GM23248 (cell line): ENCODE measurements around the gene DAB2IP. TPM values are rescaled to one million over a fixed set of nuclear protein-coding genes. Genes with fewer than 3 reads are reported as not detected.
A peak's percentile ranks its signal among the peaks of the same experiment; 100 is the strongest.

ENCODE experiments used
- DNase-seq: peaks from one replicate; pipeline ENCODE4 v3.0.0-alpha.2; 2015
- H2AFZ ChIP-seq: fragments of 200-600 bp; sonication (generic); 2 replicates; pipeline ENCODE4 v1.6.1; 2016; ENCODE audit warnings: antibody characterized with exemption
- H3F3A ChIP-seq: fragments of 200-600 bp; sonication (generic); 2 replicates; pipeline ENCODE4 v1.6.1; 2016; ENCODE audit warnings: mild to moderate bottlenecking, antibody characterized with exemption, mixed run types; ENCODE audit not compliant: insufficient read depth
- H3K27ac ChIP-seq: fragments of 200-600 bp; sonication (generic); 2 replicates; pipeline ENCODE4 v1.5.1; 2016; ENCODE audit warnings: mild to moderate bottlenecking
- H3K27me3 ChIP-seq: fragments of 200-600 bp; sonication (generic); replicated peaks from 2 replicates; pipeline ENCODE4 v1.6.1; 2016; ENCODE audit warnings: mild to moderate bottlenecking; ENCODE audit not compliant: insufficient read depth
- H3K36me3 ChIP-seq: fragments of 200-600 bp; sonication (generic); 2 replicates; pipeline ENCODE4 v1.6.1; 2016; ENCODE audit warnings: low read depth, mild to moderate bottlenecking
- H3K4me1 ChIP-seq: fragments of 200-600 bp; sonication (generic); 2 replicates; pipeline ENCODE4 v1.6.1; 2016; ENCODE audit warnings: mild to moderate bottlenecking; ENCODE audit not compliant: insufficient read depth
- H3K4me2 ChIP-seq: fragments of 200-600 bp; sonication (generic); one replicate; pipeline ENCODE4 v1.6.1; 2016; ENCODE audit warnings: mild to moderate bottlenecking; ENCODE audit not compliant: unreplicated experiment
- H3K4me3 ChIP-seq: fragments of 200-600 bp; sonication (generic); 2 replicates; pipeline ENCODE4 v1.5.1; 2016; ENCODE audit warnings: mild to moderate bottlenecking
- H3K79me2 ChIP-seq: fragments of 200-600 bp; sonication (generic); 2 replicates; pipeline ENCODE4 v1.6.1; 2016; ENCODE audit warnings: mild to moderate bottlenecking; ENCODE audit not compliant: insufficient read depth
- H3K9ac ChIP-seq: fragments of 200-600 bp; sonication (generic); 2 replicates; pipeline ENCODE4 v1.6.1; 2016; ENCODE audit warnings: mild to moderate bottlenecking
- H3K9me2 ChIP-seq: fragments of 200-600 bp; sonication (generic); 2 replicates; pipeline ENCODE4 v1.6.1; 2016; ENCODE audit warnings: mixed run types, mild to moderate bottlenecking, moderate library complexity; ENCODE audit not compliant: insufficient read depth
- H3K9me3 ChIP-seq: fragments of 200-600 bp; sonication (generic); one replicate; pipeline ENCODE4 v1.6.1; 2017; ENCODE audit warnings: low read depth
- H4K20me1 ChIP-seq: fragments of 200-600 bp; sonication (generic); 2 replicates; pipeline ENCODE4 v1.6.0; 2016; ENCODE audit not compliant: insufficient read depth
- EZH2 ChIP-seq: fragments of 200-600 bp; sonication (generic); IDR thresholded peaks from 2 replicates; pipeline ENCODE4 v1.6.1; 2018; ENCODE audit warnings: antibody characterized with exemption, mild to moderate bottlenecking; ENCODE audit not compliant: insufficient read depth, poor library complexity, severe bottlenecking
- EZH2phosphoT487 ChIP-seq: fragments of 200-600 bp; sonication (generic); IDR thresholded peaks from 2 replicates; pipeline ENCODE4 v1.6.1; 2018; ENCODE audit warnings: antibody characterized with exemption, moderate library complexity, mild to moderate bottlenecking, low read depth; ENCODE audit not compliant: insufficient read depth
- WGBS, 2 experiments: methylation state at CpG; one replicate each; pipeline ENCODE4 v1.1.6; 2015 to 2017; ENCODE audit warnings: low lambda C conversion rate in 2 of 2, low coverage in 1 of 2; ENCODE audit errors: missing lambda C conversion rate in 2 of 2; 5-methylcytosine and 5-hydroxymethylcytosine counted together
- in situ Hi-C: fragments of 300-500 bp; cut with MboI; formaldehyde crosslinking; loops from 2 replicates; pipeline ENCODE4 v1.15.0; 2020
- polyA plus RNA-seq: library from polyadenylated mRNA; unstranded; fragments of >200 nt; fragmentation: Nextera tagmentation; extraction: Ambion mirVana; gene quantifications from 2 replicates; pipeline ENCODE4 v1.2.1, GENCODE V29; 2016
- total RNA-seq: library from RNA; depleted of rRNA; stranded (reverse); fragments of >200 nt; shearing (Covaris generic); gene quantifications from 2 replicates; pipeline ENCODE4 v1.2.3, GENCODE V29; 2014

DAB2IP gene
- total and polyA plus RNA-seq, 2 experiments from 2014 or later, result 2.6 to 19.7 TPM

- Histone ChIP-seq H3K27ac (no peak overlapping the region), H3F3A (no peaks in the 10 kb centered on the region), H3K9me3 (no peaks in the 10 kb centered on the region), H4K20me1 (no peaks in the 10 kb centered on the region), H3K36me3 (no peaks in the 10 kb centered on the region), H3K79me2 (peaks cover 42% of the 10 kb centered on the region), H2AFZ (peak overlapping the region; percentile 83), H3K9ac (peak overlapping the region; percentile 80), H3K4me1 (no peaks in the 10 kb centered on the region), H3K4me3 (peak overlapping the region; percentile 87), H3K27me3 (no peaks in the 10 kb centered on the region), H3K4me2 (peak overlapping the region; percentile 86), H3K9me2 (no peaks in the 10 kb centered on the region)
- peak; percentile 71 for DNase-seq
- no peak for TF ChIP-seq EZH2phosphoT487
- TF ChIP-seq EZH2, result no peak
- in situ Hi-C loops, result no loop called here
- WGBS, 2 experiments, result 74 to 81% methylated on average over 21 of the region's 21 CpGs
Observed at GRCh38 chr9:121700165-121700831, 48.9 kb downstream of the DAB2IP start.

- Histone ChIP-seq H3K9ac (no peak overlapping the region), H3K9me3 (no peaks in the 10 kb centered on the region), H3K27me3 (no peaks in the 10 kb centered on the region), H3K79me2 (peaks cover 48% of the 10 kb centered on the region), H3K9me2 (no peaks in the 10 kb centered on the region), H3K4me2 (no peak overlapping the region), H2AFZ (no peak overlapping the region), H3K4me1 (no peaks in the 10 kb centered on the region), H3K36me3 (no peaks in the 10 kb centered on the region), H3F3A (no peaks in the 10 kb centered on the region), H3K27ac (no peak overlapping the region), H3K4me3 (no peak overlapping the region), H4K20me1 (no peaks in the 10 kb centered on the region)
- TF ChIP-seq EZH2phosphoT487 (no peak), EZH2 (no peak)
- in situ Hi-C loops, result no loop called here
- 89 to 91% methylated on average over 22 to 26 of the region's 26 CpGs for WGBS, 2 experiments
- no peak for DNase-seq
Observed at GRCh38 chr9:121700832-121701419, 49.5 kb downstream of the DAB2IP start.

- Histone ChIP-seq H3K4me1 (no peaks in the 10 kb centered on the region), H3K9me3 (no peaks in the 10 kb centered on the region), H3K9ac (no peak overlapping the region), H3K4me2 (no peak overlapping the region), H3K79me2 (peaks cover 51% of the 10 kb centered on the region), H3K27ac (no peak overlapping the region), H4K20me1 (no peaks in the 10 kb centered on the region), H3K4me3 (no peak overlapping the region), H3F3A (no peaks in the 10 kb centered on the region), H3K36me3 (no peaks in the 10 kb centered on the region), H3K9me2 (no peaks in the 10 kb centered on the region), H3K27me3 (no peaks in the 10 kb centered on the region), H2AFZ (no peak overlapping the region)
- 94 to 95% methylated on average over 13 of the region's 13 CpGs for WGBS, 2 experiments
- DNase-seq, result no peak
- TF ChIP-seq EZH2, result no peak
- TF ChIP-seq EZH2phosphoT487, result no peak
- in situ Hi-C loops, result no loop called here
Observed at GRCh38 chr9:121701736-121702261, 50.4 kb downstream of the DAB2IP start.

- Histone ChIP-seq H3K27ac (no peak overlapping the region), H3K4me2 (no peak overlapping the region), H3K9ac (no peak overlapping the region), H3K9me3 (no peaks in the 10 kb centered on the region), H3K4me1 (no peaks in the 10 kb centered on the region), H3K9me2 (no peaks in the 10 kb centered on the region), H2AFZ (no peak overlapping the region), H4K20me1 (no peaks in the 10 kb centered on the region), H3K79me2 (peaks cover 62% of the 10 kb centered on the region), H3K36me3 (no peaks in the 10 kb centered on the region), H3K4me3 (no peak overlapping the region), H3K27me3 (no peaks in the 10 kb centered on the region), H3F3A (no peaks in the 10 kb centered on the region)
- 97% methylated on average over 3 of the region's 3 CpGs for WGBS, 2 experiments
- in situ Hi-C loops, result no loop called here
- DNase-seq, result no peak
- TF ChIP-seq EZH2phosphoT487 (no peak), EZH2 (no peak)
Observed at GRCh38 chr9:121703014-121703734, 51.7 kb downstream of the DAB2IP start.
